Activated CD8-positive, alpha-beta memory T cell treated with anti-CD3 and anti-CD28 coated beads for 1 hour (primary cell): ENCODE measurements around the gene PNPO.

ENCODE experiments used
- DNase-seq, 2 donors: peaks; one replicate each; pipeline ENCODE4 v3.0.0-alpha.2; 2020; ENCODE audit warnings: low read depth in 1 of 2; ENCODE audit errors: extremely low read depth in 1 of 2

The PNPO gene

DNA sequence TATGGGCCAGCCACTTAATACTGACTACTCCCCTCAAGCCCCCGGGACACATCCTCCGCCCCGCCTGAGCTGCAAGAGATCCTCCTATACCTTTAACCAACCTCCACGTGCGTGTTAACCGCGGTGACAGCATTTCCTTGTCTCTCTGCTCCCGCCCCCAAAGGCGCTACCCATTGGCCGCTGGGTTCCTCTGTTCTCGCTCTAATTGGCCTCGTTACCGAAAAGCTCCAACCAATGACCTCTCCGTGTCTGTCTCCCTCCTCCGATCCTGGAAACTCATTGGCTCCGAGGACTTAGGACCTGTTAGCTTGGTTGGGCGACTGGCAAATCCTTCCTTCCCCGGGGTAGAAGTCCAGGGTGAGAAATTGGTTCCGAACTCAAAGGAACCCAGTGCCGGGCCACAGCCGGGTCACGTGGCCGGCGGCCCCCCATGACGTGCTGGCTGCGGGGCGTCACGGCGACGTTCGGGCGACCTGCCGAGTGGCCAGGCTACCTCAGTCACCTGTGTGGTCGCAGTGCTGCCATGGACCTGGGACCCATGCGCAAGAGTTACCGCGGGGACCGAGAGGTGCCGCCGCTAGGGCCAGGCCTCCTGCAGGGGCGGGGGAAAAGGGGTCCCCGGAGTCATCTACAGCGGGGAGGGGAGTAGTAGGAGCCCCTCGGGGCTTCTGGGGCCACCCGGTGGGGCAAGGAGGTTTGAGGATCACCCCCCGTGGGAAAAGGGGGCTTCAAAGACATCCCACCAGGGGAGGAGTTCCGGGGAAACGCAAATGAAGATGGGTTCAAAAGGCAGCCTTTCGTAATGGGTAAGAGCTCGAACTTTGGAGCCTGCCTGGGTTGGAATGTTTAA is at the start of gene PNPO:
Gene PNPO (plus strand): TSS at position 326 of the 850 bp plus-strand sequence. CDS start 105 bp downstream, at position 431.
- DNase-seq = peak; percentile 80 to 85

- no peak for DNase-seq
Measured at GRCh38 chr17:47894498-47895346, 46.6 kb upstream of the PNPO start.

DNA sequence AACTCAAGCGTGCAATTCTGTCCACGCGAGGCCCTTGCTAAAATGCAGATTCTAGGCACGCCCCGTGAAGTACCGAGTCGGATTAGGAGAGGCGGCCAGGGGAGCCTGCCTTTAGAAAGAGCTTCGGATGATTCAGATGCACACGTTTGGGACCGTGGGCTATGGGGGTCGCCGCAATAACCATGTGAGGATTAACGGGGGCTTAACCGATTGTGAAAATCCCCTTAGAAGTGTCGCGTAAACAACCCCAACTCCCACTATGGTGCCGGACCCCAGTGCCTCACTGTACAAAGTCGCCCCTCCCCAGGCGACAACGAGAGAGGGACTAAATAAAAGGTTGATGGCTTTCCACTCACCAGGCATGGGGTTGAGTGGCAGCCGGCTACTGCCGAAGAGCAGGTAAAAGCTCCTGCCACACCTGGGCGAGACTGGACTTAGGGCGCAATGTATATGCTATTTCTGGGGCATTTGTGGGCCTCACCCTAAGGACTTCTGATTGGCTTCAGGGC is 46.0 kb upstream of the PNPO start:
- DNase-seq = peak in 1 of 2 donors; percentile 2

DNA sequence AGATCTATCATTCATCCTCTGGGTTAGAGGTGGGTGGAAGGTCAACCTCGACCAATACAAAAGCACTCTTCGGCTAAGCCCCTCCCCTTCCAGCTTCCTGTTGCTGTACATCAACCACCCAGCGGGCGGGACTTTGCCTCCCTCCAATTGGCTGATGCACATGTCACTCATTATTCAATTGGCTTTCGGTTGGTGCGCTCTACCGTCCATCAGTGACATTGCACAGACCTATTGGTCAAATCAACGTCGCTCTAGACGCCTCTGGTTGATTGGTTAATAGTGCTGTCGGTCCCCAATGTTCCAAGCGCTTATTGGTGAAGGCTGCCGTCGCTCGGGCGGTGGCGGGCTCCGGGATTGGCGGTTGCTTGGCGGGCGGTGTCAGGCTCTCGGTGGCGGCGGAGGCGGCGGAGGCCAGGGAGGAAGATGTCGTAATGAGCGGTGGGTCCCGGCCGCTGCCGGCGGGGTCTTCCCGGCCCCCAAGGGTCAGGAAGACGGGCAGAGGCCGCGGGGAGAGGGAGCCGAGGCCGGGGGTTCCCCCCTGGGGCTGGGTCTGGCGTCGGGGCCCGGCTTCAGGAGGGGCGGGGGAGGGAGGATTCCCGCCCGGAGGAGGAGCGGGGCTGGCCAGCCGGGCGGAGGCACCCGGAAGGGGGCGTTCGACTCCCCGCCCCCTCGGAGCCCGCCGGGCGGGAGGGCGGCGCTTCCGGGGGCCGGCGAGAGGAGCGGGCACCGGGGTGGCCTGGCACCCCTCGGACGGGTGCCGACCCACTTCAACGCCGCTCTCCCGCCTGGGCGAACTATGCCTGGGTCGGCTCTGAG is 45.3 kb upstream of the PNPO start, which contains the start of gene SP2:
Gene SP2 (plus strand): TSS at position 381 of the 816 bp plus-strand sequence. CDS start 51 bp downstream, at position 432.
- DNase-seq = peak; percentile 94 to 99

- DNase-seq = no peak
Measured at GRCh38 chr17:47896672-47897490, 44.5 kb upstream of the PNPO start.

DNA sequence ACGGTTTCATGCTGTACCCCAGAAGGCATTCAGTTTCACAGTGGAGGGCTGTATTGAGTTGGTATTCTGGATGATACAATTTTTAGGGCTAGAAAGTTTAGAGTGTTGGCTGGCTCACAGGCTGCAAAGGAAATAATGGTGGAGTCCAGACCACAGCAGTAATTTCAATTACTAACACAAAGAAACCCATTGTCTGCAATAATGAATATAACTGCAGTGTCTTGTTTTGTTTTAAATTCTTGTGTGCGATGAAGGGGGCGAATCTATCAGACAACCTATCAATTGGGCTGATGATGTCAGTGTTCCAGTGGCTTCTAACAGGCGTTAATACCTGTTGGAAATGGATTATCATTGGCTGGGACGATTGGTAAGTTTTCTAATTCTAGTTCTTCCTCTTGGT is 43.8 kb upstream of the PNPO start:
- DNase-seq = no peak

GRCh38 chr17:47898241-47898640 is 43.1 kb upstream of the PNPO start:
- no peak for DNase-seq

DNA sequence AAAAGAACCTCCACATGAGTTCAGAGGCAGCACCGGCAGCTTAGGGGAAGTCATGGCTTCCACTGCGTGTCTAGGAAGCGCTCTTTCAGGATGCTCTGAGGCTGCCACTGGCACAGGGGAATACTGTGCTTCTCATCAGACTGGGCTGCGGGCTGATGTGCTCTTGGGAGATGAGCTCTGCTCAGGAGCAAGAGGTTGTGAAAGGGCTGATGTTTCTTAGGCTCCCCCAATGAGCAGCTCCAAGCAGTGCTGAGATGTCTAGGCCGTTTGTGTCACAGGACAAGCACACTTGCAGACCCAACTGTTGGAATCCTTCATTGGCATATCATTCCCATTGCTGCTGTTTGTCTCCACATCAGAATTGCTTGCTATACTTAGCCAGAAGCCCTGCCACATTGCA is 41.7 kb upstream of the PNPO start:
- no peak for DNase-seq

DNA sequence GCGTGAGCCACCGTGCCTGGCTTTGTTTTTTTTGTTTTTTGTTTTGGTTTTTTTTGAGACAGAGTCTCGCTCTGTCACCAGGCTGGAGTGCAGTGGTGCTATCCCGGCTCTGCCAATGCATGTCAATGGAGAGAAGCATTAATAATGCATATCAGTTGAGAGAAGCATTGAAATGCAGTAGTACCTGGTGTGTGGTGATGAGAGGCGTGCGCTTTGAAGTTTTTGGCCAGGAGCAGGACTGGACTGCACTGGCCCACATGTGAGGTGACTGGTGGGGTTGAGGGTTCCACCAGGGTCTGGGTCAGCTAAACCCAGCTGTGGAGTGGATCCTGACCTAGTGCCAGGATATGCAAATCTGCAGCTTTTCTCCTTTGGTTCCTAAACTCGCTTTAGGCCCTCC is 39.9 kb upstream of the PNPO start:
- no peak for DNase-seq

DNA sequence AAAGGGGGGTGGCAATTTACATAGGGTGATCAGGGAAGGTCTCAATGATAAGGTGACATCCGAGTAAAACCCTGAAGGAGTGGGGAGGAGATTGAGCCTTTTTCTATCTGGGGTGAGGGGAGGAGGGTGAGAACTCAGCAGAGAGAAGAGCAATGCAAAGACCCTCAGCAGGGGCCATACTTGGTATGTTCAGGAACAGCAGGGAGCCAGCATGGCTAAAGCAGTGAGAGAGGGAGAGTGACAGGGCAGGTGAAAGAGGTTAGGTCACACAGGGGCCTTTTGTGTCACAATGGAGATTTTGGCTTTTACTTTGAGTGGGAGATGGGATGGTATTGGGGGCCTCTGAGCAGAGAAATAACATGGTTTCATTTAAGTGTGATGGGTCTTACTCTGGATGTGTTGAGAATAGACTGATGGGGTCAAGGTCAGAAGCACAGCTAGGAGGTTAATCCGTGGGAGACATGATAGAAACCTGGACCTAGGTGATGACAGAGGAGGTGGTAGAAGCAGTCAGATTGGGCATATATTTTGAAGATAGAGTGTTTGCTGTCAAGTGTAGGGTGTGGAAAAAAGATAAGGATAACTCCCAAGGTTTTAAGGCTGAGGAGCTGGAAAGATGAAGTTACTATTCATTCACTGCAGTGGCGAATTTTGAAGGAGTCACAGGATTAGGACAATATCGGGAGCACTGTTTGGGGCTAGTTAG is 39.2 kb upstream of the PNPO start:
- DNase-seq = no peak

DNA sequence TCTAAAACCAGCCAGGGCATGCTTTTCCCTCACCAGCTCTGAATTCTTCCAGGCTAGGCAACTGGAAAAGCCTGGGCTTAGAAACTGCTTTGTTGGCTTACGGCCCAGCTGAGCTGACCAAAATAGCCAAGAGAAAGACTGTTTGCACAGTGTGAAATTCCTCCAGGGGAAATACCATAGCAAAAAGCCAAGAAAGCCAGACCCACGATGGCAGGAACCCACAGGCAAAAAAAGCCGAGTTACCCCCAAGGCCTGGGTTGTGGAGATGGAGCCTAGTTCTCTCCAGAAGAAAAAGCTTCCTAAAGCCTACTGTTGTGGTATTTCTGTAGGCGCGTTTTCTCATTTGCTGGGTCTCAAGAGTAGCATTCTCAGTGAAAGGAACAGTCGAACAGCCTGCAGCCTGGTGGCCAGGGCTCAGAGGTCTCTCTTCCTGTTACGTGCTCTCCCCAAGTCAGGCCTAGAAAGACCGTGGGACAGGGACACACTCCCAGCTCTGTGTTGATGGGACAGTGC is 36.1 kb upstream of the PNPO start:
- DNase-seq = no peak

- DNase-seq = no peak
Measured at GRCh38 chr17:47906443-47906842, 34.9 kb upstream of the PNPO start.

DNA sequence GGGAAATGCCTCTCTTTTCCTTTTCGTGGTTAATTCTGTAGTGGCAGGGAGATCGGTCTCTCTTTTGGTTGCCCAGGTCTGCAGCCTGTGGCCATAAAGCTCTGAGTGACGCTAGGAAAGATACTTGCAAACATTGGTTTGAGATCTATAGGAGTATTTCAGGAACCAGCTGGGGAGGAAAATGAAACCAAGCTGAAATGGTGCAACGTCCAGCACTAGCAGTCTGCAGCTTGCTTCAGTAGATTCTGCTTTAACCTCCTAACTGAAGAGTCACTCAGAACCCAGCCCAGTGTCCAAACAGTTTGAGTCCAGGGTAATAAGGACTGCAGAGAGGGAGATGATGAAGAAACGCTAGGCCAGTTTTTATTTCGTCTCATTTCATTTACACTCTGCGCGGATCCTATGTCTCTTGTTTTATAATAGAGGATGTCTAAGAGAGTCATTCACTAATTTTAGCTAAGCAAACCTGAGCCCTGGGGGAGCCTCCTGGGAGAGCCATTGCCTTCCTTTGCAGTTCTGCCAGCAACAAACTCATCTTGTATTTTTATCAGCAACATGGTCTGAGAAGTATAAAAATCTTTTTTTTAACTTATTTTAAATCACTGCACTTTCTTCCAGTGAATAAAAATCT is 33.3 kb upstream of the PNPO start:
- DNase-seq = no peak

DNA sequence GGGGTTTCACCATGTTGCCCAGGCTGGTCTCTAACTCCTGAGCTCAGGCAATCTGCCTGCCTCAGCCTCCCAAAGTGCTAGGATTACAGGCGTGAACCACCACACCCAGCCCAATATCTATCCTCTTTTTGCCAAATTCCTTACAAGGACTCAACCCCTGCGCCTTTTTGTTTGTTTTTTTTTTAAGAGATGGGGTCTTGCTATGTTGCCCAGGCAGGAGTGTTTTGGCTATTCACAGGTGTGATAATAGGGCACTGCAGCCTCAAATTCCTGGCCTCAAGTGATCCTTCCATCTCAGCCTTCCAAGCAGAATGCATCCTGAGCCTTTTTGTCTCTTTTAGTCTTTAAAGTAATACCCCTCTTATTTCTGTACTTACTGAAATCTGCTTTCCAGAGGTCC is 28.3 kb upstream of the PNPO start:
- DNase-seq = no peak

DNA sequence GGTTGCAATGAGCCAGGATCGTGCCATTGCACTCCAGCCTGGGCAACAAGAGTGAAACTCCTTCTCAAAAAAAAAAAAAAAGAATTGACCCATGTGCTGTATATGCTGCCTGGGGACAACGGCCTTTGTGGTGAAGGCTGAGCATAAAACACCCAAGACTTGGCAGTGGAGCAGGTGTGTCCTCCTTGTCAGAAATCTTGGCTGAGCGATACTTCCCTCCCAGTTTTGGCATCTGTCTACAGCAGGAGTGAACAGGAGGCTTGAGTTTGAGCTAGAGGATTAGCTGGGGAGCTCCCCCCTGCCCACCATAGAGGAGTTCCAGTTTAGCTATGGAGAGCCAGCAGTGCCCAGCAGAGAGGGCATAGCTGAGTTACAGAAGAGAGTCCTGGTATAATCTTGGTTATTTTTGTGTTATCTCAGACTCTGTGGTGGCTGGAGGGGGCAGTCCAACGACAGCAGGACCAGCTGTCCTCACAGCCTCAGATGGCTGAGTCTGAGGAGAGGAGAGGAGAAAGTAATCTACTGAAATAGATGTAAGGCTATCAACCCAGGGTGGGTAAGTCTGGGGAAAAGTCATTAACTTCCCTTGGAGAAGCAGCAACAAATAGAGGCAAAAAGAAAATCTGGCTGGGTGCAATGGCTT is 26.9 kb upstream of the PNPO start:
- DNase-seq = no peak

GRCh38 chr17:47915776-47916398 is 25.5 kb upstream of the PNPO start:
- no peak for DNase-seq

GRCh38 chr17:47916489-47917208 is 24.7 kb upstream of the PNPO start:
- no peak for DNase-seq
